RCC 7860 (cell line): Measurements from ENCODE around the gene C3orf33.
A peak's percentile ranks its signal among the peaks of the same experiment; 100 is the strongest.

Source experiments
- DNase-seq: peaks from one replicate; pipeline ENCODE4 v3.0.0-alpha.2; 2015; ENCODE audit warnings: low spot score
- FAIRE-seq: peaks from 2 replicates; lab custom pipeline; 2012; peaks lifted over from hg19 to GRCh38; lab: Jason Lieb, UNC

Gene C3orf33

DNA sequence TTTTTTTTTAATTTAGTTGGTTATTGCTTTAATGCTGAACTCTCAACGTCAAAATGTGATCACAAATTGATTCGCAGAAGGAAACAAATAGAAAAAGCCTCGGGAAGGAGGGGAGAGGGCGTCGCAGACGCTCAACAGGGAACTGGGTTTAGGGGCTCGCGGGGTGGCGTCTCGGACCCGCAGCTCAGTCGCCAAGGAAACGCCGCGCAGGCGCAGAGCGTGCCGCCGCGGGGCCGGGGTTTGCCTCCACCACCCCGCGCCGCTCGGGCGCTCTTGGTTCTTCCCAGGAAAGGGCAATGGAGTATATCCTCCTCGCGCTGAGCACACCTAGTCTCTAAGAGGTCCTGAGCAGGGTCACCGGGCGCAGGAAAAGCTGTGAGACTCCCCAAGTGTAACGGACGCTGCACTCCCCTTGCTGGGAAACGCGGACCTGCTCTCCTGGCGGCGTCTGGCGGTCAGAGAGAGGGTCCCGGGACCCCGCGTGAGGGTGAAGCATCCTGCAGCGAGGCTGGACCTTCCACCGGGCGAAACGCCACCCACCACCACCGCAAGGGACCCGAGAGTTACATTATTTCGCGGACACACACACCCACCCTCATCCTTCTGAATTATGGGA, 62.0 kb downstream of the C3orf33 start:
- no peak for FAIRE-seq
- peak; percentile 54 for DNase-seq

DNA sequence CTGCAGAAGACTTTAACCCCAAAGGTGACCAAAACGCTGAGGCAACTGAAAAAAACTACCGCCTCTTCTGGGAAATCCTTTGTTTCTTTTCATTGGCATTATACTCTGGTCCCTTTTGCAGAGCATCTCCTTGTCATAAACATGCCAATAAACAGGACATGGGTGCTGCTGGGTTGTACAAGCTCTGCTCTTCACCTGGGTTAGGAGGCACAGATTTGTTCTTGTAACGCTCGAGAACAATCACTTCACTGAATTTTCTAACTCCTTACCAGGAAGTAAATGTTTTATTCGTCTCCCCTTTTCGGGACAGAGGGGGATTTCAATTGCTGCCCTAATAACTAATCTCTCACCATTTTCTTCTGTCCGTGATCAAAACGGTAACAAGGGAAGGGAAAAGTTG, 62.5 kb downstream of the C3orf33 start:
- DNase-seq (no peak), FAIRE-seq (no peak)

DNA sequence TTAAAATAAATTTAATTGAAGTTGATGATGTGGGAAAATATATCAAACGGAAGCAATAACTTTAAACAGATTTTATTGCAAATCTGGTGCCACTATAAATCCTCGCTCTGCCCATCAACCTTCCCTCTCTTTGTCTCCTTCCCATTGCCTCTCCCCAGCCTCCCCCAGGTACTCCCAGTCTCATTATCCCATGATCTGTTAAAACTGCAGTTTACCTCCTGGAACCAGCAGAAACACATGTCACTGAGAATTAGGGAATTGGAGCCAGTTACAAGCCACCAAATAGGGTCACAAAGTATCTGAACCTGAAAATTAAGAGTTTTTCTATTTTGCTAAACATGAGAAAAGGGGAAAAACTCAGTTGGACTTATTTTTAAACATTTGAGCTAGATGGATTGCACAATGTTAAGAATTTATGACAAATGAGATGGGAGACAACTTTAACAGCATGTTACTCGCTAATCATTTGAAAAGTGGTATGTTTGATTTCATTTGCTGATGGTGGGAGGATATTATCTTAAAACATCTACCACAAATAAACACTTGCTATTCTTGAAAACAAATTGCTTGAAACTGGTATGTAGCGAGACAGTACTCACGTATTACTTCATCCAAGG, 63.6 kb downstream of the C3orf33 start:
- DNase-seq = no peak
- FAIRE-seq = no peak

DNA sequence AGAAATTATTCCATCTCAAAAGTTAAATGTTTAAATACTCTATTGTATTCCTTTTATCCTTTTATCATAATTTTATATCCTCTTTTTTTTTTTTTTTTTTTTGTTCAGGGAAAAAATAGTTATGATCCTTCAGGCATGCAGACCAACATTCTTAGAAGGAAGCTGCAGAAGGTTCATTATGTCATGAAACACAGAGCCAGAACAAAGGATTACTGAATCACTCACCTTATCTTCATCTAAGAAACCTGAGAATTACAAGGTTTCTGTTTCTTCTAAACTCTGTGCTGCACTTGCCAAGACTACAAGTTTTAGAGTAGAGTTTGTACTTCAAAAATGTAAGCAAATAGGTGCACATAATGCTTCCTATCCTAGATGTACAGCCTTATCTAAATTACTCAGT, 64.5 kb downstream of the C3orf33 start:
- peak; percentile 28 for FAIRE-seq
- DNase-seq = peak; percentile 20

DNA sequence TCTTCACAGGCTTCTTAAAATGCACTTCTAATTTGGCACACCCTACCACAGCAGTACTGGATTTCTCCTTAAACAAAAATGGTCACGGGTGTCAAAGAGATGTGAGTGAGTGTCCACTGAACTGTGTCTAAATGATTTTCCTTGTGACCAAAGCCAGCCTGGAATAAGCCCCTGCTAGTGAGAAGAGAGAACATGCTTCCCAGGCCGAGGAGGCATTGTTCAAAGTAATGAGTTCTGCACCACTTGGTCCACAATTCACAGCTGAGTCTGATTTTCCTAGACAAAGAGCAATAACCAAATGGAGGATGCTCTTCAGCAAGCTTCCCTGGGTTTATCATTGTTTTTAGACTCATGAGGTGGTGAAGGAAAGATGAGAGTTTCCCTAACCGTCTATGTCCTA, 65.0 kb downstream of the C3orf33 start:
- no peak for FAIRE-seq
- no peak for DNase-seq

DNA sequence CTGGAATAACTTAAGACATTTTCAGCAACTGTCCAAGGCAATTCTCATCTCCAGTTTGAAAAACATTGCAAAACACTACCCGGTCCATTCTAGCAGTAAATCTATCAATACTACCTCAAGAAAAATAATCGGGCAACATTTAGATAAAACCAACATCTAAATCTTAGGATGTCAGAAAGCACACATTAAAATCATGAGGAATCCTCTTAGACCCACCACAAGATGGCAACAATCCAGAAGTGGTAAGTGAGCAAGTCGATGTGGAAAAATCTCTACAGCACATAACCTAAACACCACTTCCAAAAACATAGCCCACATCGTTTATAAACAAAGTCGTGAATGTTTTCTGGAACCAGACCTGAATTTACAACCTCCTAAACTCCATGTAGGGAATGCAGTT, 66.9 kb downstream of the C3orf33 start:
- DNase-seq (peak; percentile 31), FAIRE-seq (peak; percentile 28)

DNA sequence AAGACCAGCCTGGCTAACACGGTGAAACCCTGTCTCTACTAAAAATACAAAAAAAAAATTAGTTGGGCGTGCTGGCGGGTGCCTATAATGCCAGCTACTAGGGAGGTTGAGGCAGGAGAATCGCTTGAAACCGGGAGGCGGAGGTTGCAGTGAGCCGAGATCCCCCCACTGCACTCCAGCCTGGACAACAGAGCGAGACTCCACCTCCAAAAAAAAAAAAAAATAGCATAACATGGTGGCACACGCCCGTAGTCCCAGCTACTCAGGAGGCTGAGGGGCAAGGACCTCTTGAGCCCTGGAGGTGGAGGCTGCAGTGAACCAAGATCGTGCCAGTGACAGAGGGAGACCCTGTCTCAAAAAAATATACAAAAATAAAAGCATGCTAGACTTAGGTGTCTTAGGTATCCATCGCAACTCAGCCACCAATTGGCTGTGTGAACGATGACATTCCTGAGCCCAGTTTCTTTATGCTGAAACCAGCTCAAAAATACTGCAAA, 67.5 kb downstream of the C3orf33 start:
- no peak for DNase-seq

DNA sequence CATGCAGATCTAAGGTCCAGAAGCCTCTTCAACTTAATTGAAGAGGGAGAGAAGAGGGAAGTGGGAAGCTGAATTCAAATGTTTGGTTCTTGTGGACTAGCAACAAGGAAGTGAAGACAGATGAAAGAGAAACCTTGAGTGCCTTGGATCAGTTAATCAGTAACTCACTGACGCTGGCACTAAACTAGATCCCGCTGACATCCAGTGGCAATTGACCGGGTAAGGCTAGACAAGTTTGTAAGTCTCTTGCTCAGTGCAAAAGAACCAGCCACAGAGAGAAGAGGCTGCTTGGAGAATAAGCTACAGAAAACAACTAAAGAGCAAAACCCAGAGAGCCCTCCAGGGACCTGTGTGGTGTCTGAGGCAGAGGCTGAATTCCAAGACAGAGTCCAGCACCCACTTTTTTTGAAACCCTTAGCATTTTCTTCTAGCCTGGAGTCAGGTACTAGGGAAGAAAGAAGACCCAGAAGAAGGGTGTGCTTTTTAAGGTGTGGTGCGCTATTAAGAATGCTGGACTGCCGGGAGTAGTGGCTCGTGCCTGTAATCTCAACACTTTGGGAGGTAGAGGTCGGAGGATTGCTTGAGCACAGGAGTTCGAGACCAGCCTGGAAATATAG, 68.1 kb downstream of the C3orf33 start:
- FAIRE-seq = peak; percentile 95

More for the DNA sequence above, 67.5 kb downstream of the C3orf33 start:
- no peak for FAIRE-seq

DNA sequence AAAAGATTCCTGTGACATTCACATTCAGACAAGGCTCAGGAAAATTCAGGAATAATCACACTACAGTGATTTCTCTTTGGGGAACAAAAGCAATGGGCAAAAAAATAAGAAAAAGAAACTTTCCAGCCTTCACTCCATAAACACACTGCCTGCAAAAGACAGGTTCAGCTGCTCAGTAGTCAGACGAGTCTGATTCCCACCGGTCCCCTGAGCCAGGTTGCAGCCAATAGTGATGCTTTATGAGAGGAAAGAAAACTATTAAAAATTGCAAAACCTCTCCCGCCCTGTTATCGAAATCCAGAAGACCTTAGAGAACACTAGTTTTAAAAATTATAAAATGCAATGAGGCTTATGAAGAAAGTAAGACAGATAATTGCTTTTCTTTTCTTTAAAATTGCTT, 69.7 kb downstream of the C3orf33 start:
- DNase-seq = no peak
- no peak for FAIRE-seq

More for the DNA sequence above, 68.1 kb downstream of the C3orf33 start:
- peak; percentile 97 for DNase-seq

DNA sequence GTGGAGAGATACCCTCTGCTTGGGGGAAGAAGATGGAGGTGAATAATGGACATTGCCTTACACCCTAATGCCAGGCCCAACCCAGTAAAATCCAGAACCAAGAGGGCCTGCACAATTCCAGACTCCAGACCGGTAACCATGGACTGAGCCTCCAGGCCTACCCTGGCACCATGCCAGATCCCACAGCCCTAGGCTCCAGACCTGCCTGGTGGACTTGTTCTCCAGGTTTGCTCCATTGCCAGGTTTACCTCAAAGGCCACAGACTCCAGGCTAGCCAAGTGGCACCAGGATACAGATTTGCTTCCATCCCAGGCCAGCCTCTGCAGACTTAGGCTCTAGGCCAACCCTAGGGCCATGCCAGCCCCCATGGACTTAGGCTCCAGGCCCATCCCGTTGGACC, 75.2 kb downstream of the C3orf33 start:
- no peak for FAIRE-seq
- DNase-seq = no peak

DNA sequence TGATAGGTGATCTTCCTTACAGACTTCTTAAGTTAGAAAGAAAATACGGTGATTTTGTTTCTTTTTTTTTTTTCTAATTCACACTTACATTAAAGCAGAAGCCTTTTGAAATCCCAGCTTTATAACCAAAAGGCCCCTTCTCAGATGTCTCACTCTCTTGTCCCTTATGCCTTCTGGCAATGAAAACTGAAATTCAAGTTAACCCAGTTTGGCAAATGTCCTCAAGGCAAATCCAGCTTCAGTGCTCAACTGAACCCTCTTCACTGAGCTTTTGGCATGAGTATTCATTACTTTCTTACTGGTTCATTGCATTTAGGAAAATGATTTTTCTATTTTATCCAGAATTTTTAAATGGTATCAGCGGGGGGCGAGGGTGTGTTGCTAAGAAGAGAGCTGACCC, 78.2 kb downstream of the C3orf33 start:
- no peak for DNase-seq
- FAIRE-seq = no peak

DNA sequence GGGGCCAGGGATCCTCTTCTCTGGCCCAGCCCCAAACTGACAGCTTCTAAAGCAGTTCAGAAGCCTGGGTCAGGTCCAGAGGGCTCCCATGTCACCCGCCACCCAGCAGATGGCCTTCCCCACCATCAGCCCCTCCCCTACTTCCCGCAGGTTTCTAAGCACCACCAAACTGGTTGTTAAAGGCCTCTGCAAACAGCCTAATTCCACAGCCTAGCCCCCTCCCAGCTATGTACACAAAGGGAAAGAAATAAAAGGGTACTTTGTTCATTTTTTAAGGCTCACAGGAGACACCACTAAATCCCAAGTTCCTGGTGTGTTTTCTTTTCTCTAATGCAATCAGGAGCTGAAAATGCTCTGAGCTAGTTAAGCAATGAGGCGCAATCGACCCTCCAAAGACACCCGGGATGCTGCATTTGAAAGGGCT, 91.8 kb downstream of the C3orf33 start:
- DNase-seq (no peak), FAIRE-seq (no peak)
